Ishikawa (cell line): ENCODE results near the gene RSPO3.
A peak's percentile ranks its signal among the peaks of the same experiment; 100 is the strongest.

Source experiments
- CEBPB ChIP-seq: IDR thresholded peaks from 2 replicates; pipeline ENCODE4 v1.6.1; 2012
- CREB1 ChIP-seq: IDR thresholded peaks from 2 replicates; pipeline ENCODE4 v1.6.1; 2012; ENCODE audit warnings: low read depth
- EGR1 ChIP-seq: IDR thresholded peaks from 2 replicates; pipeline ENCODE4 v1.6.1; 2012
- EP300 ChIP-seq: IDR thresholded peaks from 2 replicates; pipeline ENCODE4 v1.6.1; 2012; ENCODE audit warnings: borderline replicate concordance
- FOXM1 ChIP-seq: IDR thresholded peaks from 2 replicates; pipeline ENCODE4 v1.6.1; 2012; ENCODE audit warnings: low read depth, borderline replicate concordance
- MAX ChIP-seq: IDR thresholded peaks from 2 replicates; pipeline ENCODE4 v1.6.1; 2012
- NFIC ChIP-seq: IDR thresholded peaks from 2 replicates; pipeline ENCODE4 v1.6.1; 2012
- RAD21 ChIP-seq: IDR thresholded peaks from 2 replicates; pipeline ENCODE4 v1.6.1; 2012; ENCODE audit warnings: low read depth
- TAF1 ChIP-seq: IDR thresholded peaks from 2 replicates; pipeline ENCODE4 v1.6.1; 2012; ENCODE audit warnings: low read depth, mild to moderate bottlenecking
- TCF12 ChIP-seq: IDR thresholded peaks from 2 replicates; pipeline ENCODE4 v1.6.1; 2012; ENCODE audit warnings: low read depth
- TEAD4 ChIP-seq: IDR thresholded peaks from 2 replicates; pipeline ENCODE4 v1.6.1; 2012
- USF1 ChIP-seq: IDR thresholded peaks from 2 replicates; pipeline ENCODE4 v1.6.1; 2012
- YY1 ChIP-seq: IDR thresholded peaks from 2 replicates; pipeline ENCODE4 v1.6.1; 2012; ENCODE audit warnings: low read depth
- ZBTB7A ChIP-seq: IDR thresholded peaks from 2 replicates; pipeline ENCODE4 v1.6.1; 2012; ENCODE audit warnings: low read depth
- TF ChIP-seq, protein P1 (sequence below): IDR thresholded peaks from 2 replicates; pipeline ENCODE4 v1.6.1; 2012; ENCODE audit warnings: low read depth, mild to moderate bottlenecking

The RSPO3 gene

DNA sequence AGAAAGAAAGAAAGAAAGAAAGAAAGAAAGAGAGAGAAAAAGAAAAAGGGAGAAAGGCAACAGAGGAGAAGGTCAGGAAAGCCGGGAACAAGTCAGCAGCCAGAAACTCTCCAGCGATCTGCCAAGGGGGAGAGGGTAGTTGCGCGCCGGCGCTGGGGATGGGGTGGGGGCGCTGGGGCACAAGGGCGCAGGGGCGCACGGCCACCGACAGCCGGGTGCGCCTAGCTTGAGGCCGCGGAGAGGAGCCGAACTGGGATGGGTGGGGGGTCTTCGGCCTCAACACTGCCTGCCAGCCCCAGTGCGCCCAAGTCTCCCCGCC lies 533 bp upstream of the RSPO3 start:
- TF ChIP-seq, protein P1, sequence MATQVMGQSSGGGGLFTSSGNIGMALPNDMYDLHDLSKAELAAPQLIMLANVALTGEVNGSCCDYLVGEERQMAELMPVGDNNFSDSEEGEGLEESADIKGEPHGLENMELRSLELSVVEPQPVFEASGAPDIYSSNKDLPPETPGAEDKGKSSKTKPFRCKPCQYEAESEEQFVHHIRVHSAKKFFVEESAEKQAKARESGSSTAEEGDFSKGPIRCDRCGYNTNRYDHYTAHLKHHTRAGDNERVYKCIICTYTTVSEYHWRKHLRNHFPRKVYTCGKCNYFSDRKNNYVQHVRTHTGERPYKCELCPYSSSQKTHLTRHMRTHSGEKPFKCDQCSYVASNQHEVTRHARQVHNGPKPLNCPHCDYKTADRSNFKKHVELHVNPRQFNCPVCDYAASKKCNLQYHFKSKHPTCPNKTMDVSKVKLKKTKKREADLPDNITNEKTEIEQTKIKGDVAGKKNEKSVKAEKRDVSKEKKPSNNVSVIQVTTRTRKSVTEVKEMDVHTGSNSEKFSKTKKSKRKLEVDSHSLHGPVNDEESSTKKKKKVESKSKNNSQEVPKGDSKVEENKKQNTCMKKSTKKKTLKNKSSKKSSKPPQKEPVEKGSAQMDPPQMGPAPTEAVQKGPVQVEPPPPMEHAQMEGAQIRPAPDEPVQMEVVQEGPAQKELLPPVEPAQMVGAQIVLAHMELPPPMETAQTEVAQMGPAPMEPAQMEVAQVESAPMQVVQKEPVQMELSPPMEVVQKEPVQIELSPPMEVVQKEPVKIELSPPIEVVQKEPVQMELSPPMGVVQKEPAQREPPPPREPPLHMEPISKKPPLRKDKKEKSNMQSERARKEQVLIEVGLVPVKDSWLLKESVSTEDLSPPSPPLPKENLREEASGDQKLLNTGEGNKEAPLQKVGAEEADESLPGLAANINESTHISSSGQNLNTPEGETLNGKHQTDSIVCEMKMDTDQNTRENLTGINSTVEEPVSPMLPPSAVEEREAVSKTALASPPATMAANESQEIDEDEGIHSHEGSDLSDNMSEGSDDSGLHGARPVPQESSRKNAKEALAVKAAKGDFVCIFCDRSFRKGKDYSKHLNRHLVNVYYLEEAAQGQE: no peak
- TF ChIP-seq NFIC (no peak), RAD21 (no peak), CREB1 (no peak), ZBTB7A (no peak)

GRCh38 chr6:127119102-127120022 lies 891 bp downstream of the RSPO3 start:
- TF ChIP-seq TAF1 (no peak), USF1 (no peak), ZBTB7A (no peak), EP300 (no peak), MAX (no peak), TCF12 (no peak), YY1 (no peak), NFIC (no peak), TEAD4 (no peak), FOXM1 (no peak), CREB1 (no peak), CEBPB (no peak), EGR1 (no peak), RAD21 (no peak)
- TF ChIP-seq, protein P1: no peak

DNA sequence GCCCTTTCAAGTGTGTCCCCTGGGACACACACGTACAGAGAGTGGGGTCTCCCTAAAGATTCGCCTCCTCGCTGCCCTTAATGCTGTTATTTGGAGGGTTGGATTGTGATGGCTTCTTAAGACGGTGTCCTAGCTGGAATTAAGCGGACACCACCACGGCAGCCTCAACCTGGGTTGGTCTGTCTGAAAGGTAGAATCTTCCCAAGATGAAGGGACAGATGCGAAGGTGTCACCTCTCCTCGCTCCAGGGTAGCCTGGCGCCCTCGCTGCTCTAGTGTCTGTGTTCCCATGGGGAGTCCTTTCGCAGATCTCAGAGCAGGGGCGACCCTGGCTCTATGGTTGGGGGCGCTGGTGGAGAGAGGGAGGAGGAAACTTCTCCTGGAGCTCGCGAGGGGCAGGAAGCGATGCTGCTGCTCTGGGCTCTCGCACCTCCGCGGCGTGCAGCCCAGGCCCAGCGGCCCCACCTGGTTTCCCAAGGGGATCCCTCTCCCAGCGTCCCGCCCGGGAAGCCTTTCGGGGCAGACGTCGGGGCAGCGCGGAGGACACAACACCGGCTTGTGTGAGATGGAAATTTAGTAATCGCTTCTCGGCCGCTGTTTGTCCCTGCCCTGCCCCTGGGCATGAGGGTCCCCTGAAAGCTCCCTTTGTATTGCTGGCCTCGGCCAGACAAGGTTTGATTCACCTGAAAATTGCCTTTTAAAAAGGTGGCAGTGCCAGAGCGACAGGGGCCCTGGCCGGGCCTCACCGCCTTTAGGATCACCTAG lies 1.7 kb downstream of the RSPO3 start:
- TF ChIP-seq CREB1: no peak
- TF ChIP-seq, protein P1: no peak
- no peak for TF ChIP-seq TEAD4
- no peak for TF ChIP-seq RAD21
- TF ChIP-seq TCF12: no peak
- no peak for TF ChIP-seq NFIC
- no peak for TF ChIP-seq EP300

GRCh38 chr6:127120787-127121636 lies 2.5 kb downstream of the RSPO3 start:
- TF ChIP-seq, protein P1: no peak
- peak; percentile 97 for TF ChIP-seq RAD21
